HuH-7 (cell line): ENCODE results near the gene CLSTN3.
"Not testable (repeated sequence)": the region's sequence is repeated elsewhere in the genome, so short reads cannot be mapped to it uniquely, and the experiment has no call there.

Source experiments
- DNase-seq: peaks from one replicate; pipeline ENCODE4 v3.0.0; 2011; ENCODE audit warnings: low spot score

The CLSTN3 gene

DNA sequence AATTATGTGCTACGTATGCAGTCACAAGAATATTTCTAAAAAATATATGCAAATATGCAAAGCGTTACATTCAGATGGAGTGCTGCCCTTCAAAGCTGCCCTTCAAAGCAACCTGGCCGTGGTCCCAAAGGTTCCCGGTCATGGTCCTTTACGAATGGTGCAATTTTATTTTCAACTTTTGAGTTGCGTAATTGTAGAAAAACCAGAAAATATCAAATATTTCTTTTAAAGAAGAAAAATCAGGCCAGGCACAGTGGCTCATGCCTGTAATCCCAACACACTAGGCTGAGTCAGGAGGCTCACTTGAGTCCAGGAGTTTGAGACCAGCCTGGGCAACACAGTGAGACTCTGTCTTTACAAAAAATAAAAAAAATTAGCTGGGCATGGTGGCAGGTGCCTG, 21.4 kb downstream of the CLSTN3 start:
- no peak for DNase-seq

DNA sequence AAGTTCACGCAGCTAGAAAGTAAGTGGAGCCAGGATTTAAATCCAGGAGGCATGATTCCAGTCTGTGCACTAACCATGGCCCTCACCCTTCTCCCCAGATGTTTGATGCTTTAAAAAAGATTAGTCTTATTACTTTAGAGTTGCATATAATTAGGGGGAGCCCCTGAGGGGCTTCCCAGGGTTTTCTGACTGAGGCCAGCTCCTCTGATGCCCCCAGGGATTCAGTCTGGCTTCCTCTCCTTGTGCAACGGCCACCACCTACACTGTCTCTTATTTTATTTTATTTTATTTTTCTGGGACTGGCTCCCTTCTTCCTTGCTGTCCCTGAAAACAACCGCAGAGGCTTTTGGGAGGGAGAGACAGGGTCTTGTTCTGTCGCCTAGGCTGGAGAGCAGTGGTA, 22.6 kb downstream of the CLSTN3 start:
- no peak for DNase-seq

DNA sequence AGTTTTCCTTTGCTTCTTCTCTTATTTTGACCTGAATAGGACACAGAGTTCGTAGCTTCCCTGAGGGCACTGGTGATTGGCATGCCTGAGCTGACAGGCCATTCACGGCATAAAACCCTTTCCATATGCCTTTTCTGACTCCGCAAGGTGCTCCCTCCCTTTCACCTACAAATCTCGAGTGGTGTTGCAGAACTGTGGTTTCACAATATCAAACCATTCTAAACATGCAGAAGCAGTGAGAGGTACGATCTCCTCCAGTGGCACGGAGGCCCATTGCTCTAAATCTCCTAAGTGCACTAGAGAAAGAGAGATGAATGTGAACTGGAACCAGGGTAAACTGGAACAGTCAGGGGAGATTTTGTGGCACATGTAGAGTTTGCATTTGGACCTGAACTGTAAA, 23.9 kb downstream of the CLSTN3 start:
- DNase-seq = no peak

DNA sequence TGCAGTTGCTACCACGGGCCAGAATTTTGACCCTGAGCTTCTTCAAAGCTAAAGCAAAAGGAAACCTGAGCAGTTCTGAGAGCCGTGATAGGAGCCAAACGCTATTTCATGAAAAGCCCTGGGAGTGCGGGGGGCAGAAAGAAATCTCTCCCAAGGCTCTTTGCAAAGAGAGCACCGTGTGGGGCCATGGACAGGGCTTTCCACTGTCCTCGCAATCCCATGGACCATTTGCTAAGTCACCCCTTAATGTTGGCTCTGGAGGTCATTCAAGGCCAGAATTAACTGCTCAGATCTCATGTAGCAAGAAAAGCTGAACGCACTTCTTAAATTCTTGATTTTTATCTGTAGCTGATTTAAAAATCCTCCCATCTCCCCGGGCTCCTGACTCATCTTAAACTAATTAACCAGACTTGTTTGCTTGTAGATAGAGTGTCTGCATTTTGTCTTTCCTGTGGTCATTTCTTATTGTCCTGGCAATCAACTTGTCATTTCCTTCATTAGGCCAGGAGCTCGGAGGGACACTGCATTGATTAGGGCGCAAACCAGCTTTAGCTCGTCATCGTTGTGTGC, 24.8 kb downstream of the CLSTN3 start:
- DNase-seq = no peak

DNA sequence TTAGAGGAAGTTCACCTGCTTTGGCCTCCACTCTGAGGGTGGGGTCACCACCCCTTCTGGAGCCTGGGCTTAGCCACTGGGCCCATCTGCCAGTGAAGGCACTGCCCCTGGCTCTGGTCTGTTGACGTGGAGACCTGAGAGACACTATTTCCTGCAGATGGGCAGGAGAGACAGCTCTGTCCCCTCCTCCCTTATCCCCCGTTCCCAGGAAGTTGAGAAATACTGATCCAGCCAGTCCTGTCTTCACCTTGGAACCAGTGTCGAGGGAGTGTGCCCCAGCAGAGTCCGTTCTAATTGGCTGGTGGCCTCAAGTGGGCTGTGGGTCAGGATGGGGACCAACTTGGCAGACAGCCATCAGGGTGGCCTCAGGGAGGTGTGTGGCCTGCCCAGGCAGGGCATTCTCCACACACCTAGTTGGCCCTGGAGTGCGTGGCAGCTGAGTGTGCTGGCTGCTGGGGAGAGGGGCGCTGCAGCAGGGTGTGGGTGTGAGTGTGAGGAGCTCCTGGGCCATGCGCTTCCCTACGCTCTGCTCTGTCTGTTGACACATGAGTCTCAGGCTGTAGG, 25.4 kb downstream of the CLSTN3 start:
- DNase-seq = no peak

DNA sequence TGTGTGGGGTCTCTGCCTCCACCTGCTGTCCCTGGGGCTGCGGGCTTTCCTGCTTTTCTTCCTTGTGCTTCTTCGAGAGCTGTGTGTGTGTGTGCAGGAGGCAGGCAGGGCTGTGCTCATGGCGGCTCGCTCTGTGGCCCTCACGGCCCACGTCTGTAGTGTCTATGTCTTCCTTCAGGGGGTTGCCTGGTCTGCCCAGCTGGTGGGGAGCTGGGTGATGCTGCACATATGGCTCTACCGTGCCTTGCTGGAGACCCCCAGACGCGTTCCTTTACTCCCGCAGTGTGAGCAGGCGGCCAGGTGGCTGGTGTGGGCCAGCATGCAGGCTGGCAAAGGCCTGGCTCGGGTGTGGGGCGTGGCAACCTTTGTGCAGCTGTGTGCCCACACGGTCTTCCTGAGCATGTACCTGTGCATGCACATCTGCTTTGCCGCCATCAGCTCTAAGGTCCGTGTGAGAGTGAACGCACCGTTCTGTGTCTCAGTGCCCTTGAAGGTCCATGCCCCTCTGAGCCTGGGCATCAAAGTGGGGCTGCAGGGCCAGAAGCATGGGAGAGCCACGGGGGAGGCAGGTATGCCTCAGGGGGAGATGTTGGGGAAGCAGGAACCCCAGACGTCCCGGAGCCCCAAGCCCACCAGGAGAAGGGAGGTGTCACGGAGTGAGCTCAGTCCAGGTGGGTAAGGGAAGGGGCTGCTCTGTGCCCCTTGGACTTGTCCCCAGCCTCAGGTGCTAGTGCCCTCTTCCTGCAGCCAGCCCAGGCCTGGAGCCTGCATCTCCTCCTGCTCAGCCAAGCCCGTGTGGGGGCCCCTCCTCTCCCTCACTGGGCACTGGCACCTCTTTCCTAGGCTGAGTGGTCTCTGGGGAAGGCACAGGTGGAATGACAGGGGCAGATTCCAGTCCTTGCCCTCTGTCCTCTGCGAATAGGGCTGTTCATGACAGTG, 26.4 kb downstream of the CLSTN3 start:
- no peak for DNase-seq

DNA sequence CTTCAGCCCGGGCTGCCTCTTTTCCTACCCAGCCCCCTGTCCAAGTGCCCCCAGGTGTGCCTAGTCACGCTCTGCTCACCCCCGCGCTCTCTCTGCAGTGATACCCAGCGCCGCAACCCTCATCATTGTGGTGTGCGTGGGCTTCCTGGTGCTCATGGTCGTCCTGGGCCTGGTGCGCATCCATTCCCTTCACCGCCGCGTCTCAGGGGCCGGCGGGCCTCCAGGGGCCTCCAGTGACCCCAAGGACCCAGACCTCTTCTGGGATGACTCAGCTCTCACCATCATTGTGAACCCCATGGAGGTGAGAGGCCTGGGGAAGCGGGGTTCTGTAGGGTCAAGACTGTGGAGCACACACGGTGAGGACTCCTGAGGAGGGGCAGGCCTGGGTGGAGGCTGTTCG, 27.2 kb downstream of the CLSTN3 start:
- DNase-seq = no peak

DNA sequence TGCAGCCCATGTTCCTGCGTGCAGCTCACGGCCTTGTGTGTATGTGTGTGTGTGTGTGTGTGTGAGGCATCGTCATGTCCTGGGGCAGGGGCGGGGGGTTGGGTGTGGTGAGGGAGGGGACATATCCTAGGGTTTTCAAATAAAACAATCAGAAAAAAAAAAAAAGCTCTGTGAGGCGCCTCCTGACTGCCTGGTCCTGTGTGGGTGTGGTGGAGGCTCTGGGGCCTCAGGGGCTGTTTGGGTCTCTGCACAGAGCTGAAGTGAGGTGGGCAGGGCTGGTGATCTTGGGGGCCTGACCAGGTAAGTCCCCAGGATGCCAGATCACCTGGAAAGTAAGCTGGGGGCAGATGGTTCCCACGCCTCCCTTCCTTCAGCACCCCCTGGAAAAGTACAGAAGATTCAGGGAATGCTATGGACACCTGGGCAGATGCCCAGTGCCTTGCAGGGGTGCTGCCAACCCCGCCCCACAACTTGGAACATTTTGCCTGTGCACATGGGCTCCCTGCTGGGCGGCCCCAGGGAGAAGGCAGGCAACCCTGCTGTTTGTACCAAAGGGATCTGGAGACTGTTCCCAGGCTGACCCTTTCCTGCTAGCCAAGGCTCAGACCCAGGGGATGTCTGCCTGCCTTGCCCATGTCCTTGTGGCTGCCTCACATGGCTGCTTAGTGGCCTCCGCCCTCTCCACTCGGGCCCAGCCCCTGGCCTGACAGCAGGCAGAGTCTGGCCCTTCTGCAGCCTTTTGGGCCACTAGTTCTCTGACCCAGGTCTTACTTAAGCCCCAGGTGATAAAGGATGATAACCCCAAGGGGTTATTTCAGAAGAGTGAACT, 28.8 kb downstream of the CLSTN3 start:
- DNase-seq = no peak

DNA sequence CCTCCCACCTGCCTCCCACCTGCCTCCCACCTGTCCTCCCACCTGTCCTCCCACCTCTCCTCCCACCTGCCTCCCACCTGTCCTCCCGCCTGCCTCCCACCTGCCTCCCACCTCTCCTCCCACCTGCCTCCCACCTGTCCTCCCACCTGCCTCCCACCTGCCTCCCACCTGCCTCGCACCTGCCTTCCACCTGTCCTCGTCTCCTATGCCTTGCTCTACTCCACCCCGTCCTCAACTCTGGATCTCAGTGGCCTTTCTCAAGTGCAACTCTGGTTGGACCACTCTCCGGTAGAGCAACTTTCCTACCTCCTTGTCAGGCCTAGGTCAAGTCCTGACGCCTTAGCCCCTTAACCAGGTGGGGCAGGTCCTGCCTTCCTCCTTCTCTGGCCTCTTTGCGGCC, 30.0 kb downstream of the CLSTN3 start:
- no peak for DNase-seq

DNA sequence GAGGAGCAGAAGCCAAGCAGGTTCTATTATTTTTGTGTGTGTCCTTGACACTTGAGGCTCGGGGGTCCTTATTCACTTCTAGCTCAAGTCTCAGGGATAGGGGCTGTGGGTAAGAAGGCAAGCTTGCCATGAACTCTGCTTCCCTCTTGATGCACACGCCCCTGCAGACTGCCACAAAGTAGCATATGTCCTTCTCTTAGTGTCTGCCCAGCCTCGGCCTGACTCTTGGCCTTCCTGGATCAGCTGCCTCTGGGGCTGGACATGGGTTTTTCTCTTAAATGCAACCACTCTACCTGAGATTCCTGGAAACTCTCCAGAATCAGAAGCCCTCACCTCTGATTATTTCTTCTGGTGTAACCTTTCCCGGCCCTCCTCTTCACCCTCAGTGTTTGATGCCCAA, 31.2 kb downstream of the CLSTN3 start:
- no peak for DNase-seq

DNA sequence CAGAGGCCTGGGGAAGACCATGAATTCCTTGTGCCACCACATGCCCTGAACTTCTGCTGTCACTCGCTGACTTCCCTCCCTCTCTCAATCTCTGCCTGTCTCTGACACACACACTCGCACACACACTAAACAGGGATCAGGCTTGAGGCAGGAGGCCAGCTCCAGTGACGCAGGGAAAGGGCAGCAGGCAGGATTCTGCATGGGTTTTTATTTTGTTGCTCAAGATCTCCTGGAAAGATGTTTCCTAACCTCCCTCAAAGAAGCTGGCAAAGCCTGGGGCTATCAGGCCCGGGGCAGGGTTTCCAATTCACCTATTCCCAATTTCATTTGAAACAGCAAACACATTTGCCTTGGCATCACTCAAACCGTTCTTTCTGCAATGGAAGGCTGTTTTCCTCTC, 31.6 kb downstream of the CLSTN3 start:
- DNase-seq = no peak

DNA sequence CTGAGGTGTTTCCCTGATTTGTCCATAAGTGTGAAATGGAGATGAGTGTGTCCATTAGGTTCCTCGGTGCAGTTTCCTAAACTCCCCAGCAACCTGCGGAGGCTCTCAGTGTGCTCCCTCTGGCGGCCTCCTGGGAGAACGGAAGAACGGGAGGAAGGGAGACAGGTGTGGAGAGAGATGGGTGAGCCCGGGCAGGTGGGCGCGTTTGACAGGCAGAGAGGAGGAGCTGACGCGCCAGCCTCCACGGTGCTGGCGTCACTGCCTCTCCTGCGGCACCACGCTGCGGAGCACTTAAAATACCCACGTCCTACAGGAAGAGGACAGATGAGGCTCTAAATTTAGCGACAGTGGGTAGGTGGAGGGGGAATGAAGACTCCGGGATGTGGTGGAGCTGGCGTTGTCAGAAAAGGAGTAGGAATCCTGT, 32.5 kb downstream of the CLSTN3 start:
- DNase-seq = peak; percentile 60

DNA sequence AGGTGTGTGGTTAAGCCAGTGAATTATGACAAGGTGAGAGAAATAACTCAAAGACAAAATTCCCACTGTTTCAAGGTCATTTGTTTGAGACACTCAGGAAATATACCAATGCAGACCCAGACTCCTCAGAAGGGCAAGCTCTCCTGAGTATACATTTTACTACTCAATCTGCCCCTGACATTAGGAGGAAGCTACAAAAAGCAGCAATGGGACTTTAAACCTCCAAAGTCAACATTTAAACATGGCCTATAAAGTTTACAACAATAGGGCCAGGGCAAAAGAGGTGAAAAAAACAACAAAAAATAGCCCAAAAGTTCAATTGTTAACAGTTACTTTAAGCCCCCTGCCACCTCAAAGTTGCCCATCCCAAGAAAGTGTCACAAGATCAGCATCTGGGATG, 39.8 kb downstream of the CLSTN3 start:
- no peak for DNase-seq

DNA sequence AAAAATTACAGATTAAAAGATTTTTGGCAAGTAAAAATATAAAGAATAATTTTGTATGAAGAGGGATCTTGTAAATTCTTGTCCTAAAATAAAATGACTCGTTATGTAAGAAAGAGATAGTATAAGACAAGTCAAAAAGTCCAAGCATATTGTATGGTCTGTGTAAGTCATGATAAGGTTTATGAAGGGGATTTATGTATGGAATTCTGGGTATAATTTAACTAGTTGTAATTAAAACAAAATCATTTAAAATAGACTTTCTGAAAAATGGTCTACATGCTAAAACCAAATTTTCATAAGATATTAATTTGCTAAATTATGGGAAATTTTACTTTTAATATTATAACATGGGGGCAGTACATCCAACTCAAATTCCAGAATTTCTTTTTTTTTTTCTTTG, 41.7 kb downstream of the CLSTN3 start:
- no peak for DNase-seq

DNA sequence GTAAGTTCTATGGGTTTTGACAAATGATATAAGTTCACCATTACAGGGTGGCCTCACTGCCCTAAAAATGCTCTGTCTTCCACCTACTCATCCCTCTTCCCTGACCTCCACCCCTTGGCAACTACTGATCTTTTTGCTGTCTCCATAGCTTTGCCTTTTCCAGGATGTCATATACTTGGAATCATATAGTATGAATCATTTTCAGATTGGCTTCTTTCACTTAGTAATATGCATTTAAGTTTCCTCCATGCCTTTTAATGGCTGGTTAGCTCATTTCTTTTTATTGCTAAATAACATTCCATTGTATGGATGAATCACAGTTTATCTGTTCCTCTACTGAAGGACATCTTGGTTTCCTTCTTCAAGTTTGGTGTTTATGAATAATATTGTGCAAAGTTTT, 45.3 kb downstream of the CLSTN3 start:
- no peak for DNase-seq

DNA sequence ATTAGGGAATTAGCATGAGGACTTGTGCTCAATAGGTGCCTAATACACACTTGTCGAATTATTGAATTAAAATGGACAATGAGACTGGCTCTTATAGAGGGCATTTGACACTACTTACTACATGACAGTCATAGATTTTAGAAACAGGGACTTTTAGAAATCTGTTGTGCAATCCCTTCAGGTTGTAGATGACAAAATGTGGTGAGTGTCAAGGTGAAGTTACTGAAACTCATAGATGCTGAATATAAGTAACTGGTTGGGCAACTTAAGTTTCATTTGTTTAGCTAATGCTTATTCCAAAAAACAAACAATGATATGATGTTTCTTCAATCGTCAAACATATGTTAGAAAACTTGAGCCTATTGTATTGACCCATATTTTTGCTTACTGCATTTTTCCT, 46.4 kb downstream of the CLSTN3 start:
- no peak for DNase-seq

DNA sequence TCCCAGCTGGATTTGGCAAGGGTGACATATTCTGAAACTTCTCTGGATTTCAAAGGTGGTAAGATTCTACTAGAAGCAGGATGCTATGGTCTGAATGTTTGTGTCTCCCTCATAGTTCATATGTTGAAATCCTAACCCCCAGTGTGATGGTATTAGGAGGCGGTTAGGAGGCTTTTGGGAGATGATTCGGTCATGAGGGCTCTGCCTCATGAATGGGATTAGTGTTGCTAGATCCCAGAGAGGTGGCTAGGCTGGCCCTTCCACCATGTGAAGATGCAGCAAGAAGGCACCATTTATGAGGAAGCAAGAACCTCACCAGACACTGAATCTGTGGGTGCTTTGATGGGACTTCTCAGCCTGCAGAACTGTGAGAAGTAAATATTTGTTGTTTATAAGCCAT, 48.3 kb downstream of the CLSTN3 start:
- no peak for DNase-seq

DNA sequence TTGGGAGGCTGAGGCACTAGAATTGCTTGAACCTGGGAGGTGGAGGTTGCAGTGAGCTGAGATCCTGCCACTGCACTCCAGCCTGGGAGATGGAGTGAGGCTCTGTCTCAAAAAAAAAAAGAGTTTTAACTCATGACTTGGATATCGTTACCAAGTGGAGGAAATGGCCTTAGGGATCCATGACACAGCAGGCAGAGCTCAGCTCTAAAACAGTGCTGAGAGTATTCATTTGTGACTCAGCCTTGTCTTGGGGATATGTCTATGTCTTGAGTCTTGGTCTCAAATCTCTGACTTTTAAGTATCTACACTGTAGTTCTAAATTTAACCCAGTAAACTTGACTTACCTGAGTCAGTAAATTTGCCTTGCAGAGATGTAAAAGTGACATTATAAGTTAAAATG, 50.5 kb downstream of the CLSTN3 start:
- no peak for DNase-seq

DNA sequence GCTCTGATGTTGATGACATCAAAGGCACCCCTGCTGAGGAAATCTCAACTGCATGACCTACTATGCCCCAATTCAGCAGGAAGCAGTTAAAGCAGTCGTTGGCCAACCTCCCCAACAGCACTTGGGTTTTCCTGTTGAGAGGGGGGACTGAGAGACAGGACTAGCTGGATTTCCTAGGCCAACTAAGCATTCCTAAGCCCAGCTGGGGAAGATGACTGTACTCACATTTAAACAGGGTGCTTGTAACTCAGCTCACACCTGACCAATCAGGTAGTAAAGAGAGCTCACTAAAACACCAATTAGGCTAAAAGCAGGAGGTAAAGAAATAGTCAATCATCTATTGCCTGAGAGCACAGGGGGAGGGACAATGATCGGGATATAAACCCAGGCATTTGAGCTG, 55.9 kb downstream of the CLSTN3 start:
- not testable (repeated sequence) for DNase-seq

DNA sequence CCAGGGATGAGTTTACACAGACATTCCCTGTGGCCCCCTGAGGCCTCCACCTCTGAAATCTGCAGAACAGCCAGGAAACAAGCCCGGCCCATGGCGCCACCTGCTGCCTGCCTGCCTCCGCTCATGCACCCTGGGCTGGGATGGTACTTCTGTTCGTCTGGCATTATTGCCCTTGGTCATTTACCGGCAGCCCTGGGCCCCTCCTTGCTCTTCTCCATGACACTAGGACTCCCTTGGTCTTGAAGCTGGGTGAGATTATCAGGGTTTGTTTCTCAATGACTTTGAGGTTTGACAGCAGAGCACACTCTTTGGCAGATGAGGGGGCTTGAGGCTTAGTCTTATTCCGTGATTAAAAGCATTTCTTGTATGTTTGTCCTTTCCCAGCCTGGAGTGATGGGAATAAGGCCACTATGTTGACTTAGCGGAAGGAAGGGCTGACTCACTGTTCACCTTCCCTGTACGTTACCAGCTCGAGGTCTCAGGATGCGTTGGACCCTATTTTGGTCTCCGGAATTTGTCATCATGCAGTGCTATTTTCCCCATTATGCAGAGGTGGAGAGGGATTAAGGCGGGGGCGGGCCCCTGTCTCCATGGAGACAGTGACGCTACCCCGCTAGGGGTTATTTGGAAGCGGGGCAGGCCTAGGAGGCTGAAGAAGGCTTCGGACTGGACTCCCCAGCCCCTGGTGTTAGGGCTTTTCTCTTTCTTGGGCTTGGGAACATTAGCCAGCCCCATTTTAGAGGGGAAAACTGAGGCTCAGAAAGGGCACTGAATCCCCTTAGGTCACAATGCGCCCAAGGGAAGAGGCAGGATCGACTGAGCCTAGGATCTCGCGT, 58.6 kb downstream of the CLSTN3 start:
- peak; percentile 75 for DNase-seq

DNA sequence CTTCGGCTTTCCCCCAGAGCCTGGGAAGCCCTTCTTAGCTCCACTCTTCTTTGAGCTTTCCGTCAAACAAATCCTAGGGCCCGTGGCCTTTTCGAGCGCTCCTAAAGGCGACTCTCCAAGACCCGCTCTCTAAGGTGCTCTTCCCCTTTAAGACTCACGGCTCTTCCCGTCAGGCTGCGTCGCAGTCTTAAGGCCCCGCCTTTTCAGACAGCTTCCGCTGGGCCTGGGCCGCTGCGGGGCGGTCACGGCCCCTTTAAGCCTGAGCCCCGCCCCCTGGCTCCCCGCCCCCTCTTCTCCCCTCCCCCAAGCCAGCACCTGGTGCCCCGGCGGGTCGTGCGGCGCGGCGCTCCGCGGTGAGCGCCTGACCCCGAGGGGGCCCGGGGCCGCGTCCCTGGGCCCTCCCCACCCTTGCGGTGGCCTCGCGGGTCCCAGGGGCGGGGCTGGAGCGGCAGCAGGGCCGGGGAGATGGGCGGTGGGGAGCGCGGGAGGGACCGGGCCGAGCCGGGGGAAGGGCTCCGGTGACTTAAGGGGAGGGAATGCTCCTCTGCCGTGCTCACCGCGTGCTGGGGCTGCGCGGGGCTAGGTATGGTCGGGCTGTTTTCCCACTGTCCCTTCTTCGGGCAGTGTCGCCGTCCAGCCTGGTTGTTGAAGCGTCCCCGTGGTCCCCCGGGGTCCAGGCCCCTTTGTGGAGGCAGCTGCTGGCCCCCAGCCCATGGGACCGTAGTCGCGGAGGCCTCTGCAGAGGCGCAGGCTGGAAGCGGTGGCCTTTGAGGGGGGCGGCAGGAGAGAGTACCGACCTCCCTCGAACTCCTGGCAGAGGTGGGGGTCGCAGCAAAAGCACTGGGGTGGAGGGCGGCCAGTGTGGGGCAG, 59.5 kb downstream of the CLSTN3 start, which contains the start of gene PEX5:
Gene PEX5 (plus strand): TSS at position 289 of the 870 bp plus-strand sequence. CDS start 692 bp downstream, outside the sequence.
- DNase-seq = peak; percentile 83
